Small intestine (tissue), 7 donors: ENCODE measurements around the gene OPHN1. TPM values are rescaled to one million over a fixed set of nuclear protein-coding genes. Genes with fewer than 3 reads are reported as not detected.

ENCODE experiments used
- DNase-seq, 2 donors: peaks; one replicate each; pipeline versions ENCODE4 v3.0.0 to v3.0.0-alpha.2; 2013
- FAIRE-seq: peaks from 2 replicates; lab custom pipeline; 2012; peaks lifted over from hg19 to GRCh38; lab: Jason Lieb, UNC
- H3K27ac ChIP-seq, 3 donors: one replicate each; pipeline ENCODE4 v1.5.1; 2013; ENCODE audit warnings: low read length in 2 of 3, mild to moderate bottlenecking in 2 of 3, control low read depth in 1 of 3, inconsistent platforms in 1 of 3, low read depth in 1 of 3, moderate library complexity in 1 of 3
- H3K27me3 ChIP-seq, 3 donors: one replicate each; pipeline ENCODE4 v1.6.1; 2013; ENCODE audit warnings: low read length in 3 of 3, inconsistent platforms in 1 of 3; ENCODE audit not compliant: control insufficient read depth in 3 of 3, insufficient read depth in 3 of 3
- H3K36me3 ChIP-seq, 3 donors: one replicate each; pipeline ENCODE4 v1.6.1; 2013; ENCODE audit warnings: low read length in 3 of 3, inconsistent platforms in 1 of 3, low read depth in 1 of 3, mild to moderate bottlenecking in 1 of 3, moderate library complexity in 1 of 3; ENCODE audit not compliant: control insufficient read depth in 3 of 3, insufficient read depth in 2 of 3
- H3K4me1 ChIP-seq, 3 donors: one replicate each; pipeline ENCODE4 v1.6.1; 2013; ENCODE audit warnings: low read length in 2 of 3, inconsistent platforms in 1 of 3, low read depth in 1 of 3, mild to moderate bottlenecking in 1 of 3, moderate library complexity in 1 of 3; ENCODE audit not compliant: control insufficient read depth in 3 of 3, insufficient read depth in 2 of 3
- H3K4me3 ChIP-seq, 3 donors: one replicate each; pipeline ENCODE4 v1.5.1; 2013; ENCODE audit warnings: low read length in 3 of 3, control low read depth in 1 of 3, inconsistent platforms in 1 of 3, low read depth in 1 of 3, mild to moderate bottlenecking in 1 of 3, moderate library complexity in 1 of 3
- H3K9me3 ChIP-seq, 2 donors: one replicate each; pipeline ENCODE4 v1.6.1; 2013; ENCODE audit warnings: low read depth in 1 of 2, low read length in 1 of 2; ENCODE audit not compliant: control insufficient read depth in 2 of 2, insufficient read depth in 1 of 2
- WGBS, 3 donors: extraction: QIAGEN DNeasy Blood & Tissue Kit; methylation state at CpG; one replicate each; pipeline ENCODE4 v1.1.7; 2013; 5-methylcytosine and 5-hydroxymethylcytosine counted together
- polyA plus RNA-seq, 4 donors: library from polyadenylated mRNA; stranded (reverse) in 3 of 4; unstranded in 1 of 4; fragments of 200-250 nt in 3 of 4; fragments of 120-200 nt in 1 of 4; gene quantifications; one replicate each; pipeline versions ENCODE4 v1.2.1 to v1.2.3, GENCODE V29; 2013
- donor health status: healthy with polysubstance abuse.
- donor health status: control.
- donor health status: control.
- donor health status: Bipolar disorder and iron deficiency.
- donor health status: healthy.

The OPHN1 gene
- polyA plus RNA-seq, 4 donors = 0.89 to 6.3 (median 3.0) TPM

- Histone ChIP-seq H3K27ac (no peak overlapping the region), H3K27me3 (no peaks in the 10 kb centered on the region), H3K4me1 (no peaks in the 10 kb centered on the region), H3K9me3 (no peaks in the 10 kb centered on the region), H3K36me3 (no peaks in the 10 kb centered on the region), H3K4me3 (no peak overlapping the region)
- FAIRE-seq (no peak), DNase-seq (no peak)
- WGBS, 3 donors = 85 to 91% (median 89%) methylated on average over 4 of the region's 4 CpGs
Observed at GRCh38 chrX:68455151-68455510, 21.8 kb upstream of the OPHN1 start.

- no peak for DNase-seq
Observed at GRCh38 chrX:68454476-68455150, 21.3 kb upstream of the OPHN1 start.

DNA sequence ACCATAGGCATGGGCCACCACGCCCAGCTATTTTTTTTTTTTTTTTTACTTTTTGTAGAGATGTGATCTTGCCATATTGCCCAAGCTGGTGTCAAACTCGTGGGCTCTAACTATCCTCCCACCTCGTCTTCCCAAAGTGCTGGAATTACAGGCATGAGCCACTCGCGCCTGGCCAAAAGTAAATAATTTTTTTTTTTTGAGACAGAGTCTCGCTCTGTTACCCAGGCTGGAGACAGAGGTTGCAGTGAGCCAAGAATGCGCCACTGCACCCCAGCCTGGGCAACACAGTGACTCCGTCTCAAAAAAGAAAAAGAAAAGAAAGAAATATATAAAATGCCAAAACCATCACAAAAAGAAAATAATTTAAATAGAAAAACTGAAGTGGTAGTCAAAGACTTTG is 18.4 kb upstream of the OPHN1 start:
- no peak for FAIRE-seq

More at GRCh38 chrX:68454476-68455150, 21.3 kb upstream of the OPHN1 start:
- Histone ChIP-seq H3K4me1 (no peaks in the 10 kb centered on the region), H3K27me3 (no peaks in the 10 kb centered on the region), H3K4me3 (no peak overlapping the region), H3K27ac (no peak overlapping the region), H3K36me3 (no peaks in the 10 kb centered on the region), H3K9me3 (no peaks in the 10 kb centered on the region)
- 77 to 81% (median 78%) methylated on average over 8 of the region's 8 CpGs for WGBS, 3 donors
- FAIRE-seq = no peak

GRCh38 chrX:68443155-68443868 is 10.0 kb upstream of the OPHN1 start:
- FAIRE-seq = no peak

More for the DNA sequence above, 18.4 kb upstream of the OPHN1 start:
- Histone ChIP-seq H3K36me3 (no peaks in the 10 kb centered on the region), H3K27ac (no peak overlapping the region), H3K4me3 (no peak overlapping the region), H3K27me3 (no peaks in the 10 kb centered on the region), H3K9me3 (no peaks in the 10 kb centered on the region), H3K4me1 (no peaks in the 10 kb centered on the region)
- 63 to 72% (median 63%) methylated on average over 8 of the region's 8 CpGs for WGBS, 3 donors
- DNase-seq = no peak

DNA sequence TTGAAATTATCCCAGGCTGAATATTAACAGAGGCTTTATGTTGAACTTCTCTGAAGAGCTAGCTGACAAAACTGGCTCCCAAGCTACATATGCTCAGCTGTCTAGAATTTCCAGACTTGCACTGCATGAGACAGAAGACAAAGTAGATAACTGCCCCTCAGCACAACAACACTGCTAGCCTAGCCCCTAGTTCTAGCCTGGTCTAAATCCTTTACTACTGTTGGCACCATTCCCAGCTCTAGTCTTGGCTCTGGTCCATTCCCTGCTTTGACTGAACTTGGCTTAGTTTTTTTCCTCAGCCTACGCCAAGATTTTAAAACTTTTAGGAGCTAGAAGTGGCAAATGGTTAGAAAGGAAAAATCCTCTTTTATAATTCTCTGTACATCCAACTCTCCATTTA is 7.6 kb upstream of the OPHN1 start:
- FAIRE-seq (no peak), DNase-seq (peak; percentile 37 to 57)
- no peaks in the 10 kb centered on the region for H3K4me1 ChIP-seq
- no peaks in the 10 kb centered on the region for H3K36me3 ChIP-seq
- no peak overlapping the region for H3K4me3 ChIP-seq
- 7 to 36% (median 35%) methylated on average over 1 of the region's 1 CpG for WGBS, 3 donors
- H3K27me3 ChIP-seq = no peaks in the 10 kb centered on the region
- H3K27ac ChIP-seq = peak overlapping the region in 1 of 3 donors; percentile 33
- H3K9me3 ChIP-seq = no peaks in the 10 kb centered on the region

More at GRCh38 chrX:68443155-68443868, 10.0 kb upstream of the OPHN1 start:
- no peak overlapping the region for H3K27ac ChIP-seq
- H3K36me3 ChIP-seq = no peaks in the 10 kb centered on the region
- H3K27me3 ChIP-seq = no peaks in the 10 kb centered on the region
- no peak for DNase-seq
- no peak overlapping the region for H3K4me3 ChIP-seq
- no peaks in the 10 kb centered on the region for H3K9me3 ChIP-seq
- 57 to 62% (median 58%) methylated on average over 6 of the region's 6 CpGs for WGBS, 3 donors
- H3K4me1 ChIP-seq = no peaks in the 10 kb centered on the region

DNA sequence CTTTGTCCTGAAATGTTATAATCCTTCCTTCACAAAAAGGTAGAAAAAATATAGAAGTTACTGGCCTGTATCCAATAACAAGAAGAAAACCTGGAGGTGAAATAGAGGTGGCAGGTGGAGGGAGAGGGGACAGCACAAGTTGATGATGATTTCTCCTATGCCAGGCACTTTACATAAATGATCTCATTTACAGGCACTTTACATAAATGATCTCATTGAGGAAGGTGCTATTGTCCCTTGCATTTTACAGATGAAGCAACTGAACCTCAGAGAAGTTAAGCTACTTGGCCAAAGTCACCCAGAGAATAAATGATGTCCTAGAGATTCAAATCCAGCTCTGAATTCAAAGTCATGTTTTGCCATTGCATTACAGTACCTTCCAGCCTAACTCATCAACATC is 7.1 kb upstream of the OPHN1 start:
- Histone ChIP-seq H3K4me1 (no peaks in the 10 kb centered on the region), H3K27ac (peak overlapping the region in 1 of 3 donors; percentile 33), H3K9me3 (no peaks in the 10 kb centered on the region), H3K4me3 (no peak overlapping the region), H3K36me3 (no peaks in the 10 kb centered on the region), H3K27me3 (no peaks in the 10 kb centered on the region)
- DNase-seq = no peak
- no peak for FAIRE-seq

DNA sequence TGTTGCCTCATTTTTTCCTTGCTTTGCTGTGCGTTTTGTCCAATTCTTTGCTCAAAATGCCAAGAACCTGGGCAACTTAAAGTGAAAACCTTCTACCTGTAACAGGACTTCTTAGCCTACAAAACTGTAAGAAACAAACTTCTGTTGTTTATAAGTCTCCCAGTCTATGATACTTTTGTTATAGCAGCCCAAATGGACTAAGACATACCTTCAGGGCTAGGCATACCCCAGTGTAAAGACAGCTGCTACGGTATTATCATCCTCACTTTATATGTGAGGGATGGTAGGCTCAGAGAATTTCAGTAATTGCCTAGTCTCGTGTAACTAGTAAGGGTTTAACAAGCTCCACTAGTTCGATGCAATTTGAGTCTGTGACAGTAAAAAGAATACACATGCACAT is 6.0 kb upstream of the OPHN1 start:
- Histone ChIP-seq H3K27ac (no peak overlapping the region), H3K27me3 (no peaks in the 10 kb centered on the region), H3K36me3 (no peaks in the 10 kb centered on the region), H3K9me3 (no peaks in the 10 kb centered on the region), H3K4me3 (no peak overlapping the region), H3K4me1 (no peaks in the 10 kb centered on the region)
- WGBS, 3 donors = 72 to 93% (median 84%) methylated on average over 4 of the region's 4 CpGs
- FAIRE-seq (no peak), DNase-seq (no peak)

DNA sequence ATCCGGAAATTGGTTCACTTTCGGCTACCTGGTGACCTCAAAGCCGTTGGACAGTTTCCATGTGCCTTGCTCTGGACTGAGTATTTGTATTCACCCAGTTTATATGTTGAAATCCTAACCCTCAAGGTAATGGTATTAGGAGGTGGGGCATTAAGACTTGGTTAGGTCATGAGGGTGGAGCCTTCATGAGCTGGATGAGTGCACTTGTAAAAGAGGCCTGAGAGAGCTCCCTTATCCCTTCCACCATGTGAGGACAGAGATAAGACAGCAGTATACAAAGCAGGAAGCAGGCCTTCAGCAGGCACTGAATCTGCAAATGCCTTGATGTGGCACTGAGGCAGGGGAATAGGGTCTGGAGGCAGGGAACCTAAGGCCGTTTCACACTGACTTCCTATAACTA is 5.3 kb upstream of the OPHN1 start:
- FAIRE-seq = no peak
- Histone ChIP-seq H3K27ac (peak overlapping the region in 1 of 3 donors; percentile 22), H3K27me3 (no peaks in the 10 kb centered on the region), H3K4me3 (no peak overlapping the region), H3K4me1 (no peaks in the 10 kb centered on the region), H3K9me3 (no peaks in the 10 kb centered on the region), H3K36me3 (no peaks in the 10 kb centered on the region)
- 85 to 92% (median 90%) methylated on average over 4 of the region's 4 CpGs for WGBS, 3 donors
- peak in 1 of 2 donors; percentile 51 for DNase-seq
